HG03469 (cell line): ENCODE measurements around the gene FHL3.
"Not testable (repeated sequence)": the region's sequence is repeated elsewhere in the genome, so short reads cannot be mapped to it uniquely, and the experiment has no call there.

ENCODE experiments used
- ATAC-seq: cut with Tn5 transposase; IDR thresholded peaks from one replicate; pipeline ENCODE4 v1.9.1; 2021; ENCODE audit warnings: mild to moderate bottlenecking, moderate library complexity, moderate number of reproducible peaks; ENCODE audit not compliant: unreplicated experiment

Gene FHL3

GRCh38 chr1:38037221-38037939, 32.1 kb upstream of the FHL3 start:
- no peak for ATAC-seq

GRCh38 chr1:38034871-38035270, 29.6 kb upstream of the FHL3 start:
- no peak for ATAC-seq

GRCh38 chr1:38032992-38033391, 27.7 kb upstream of the FHL3 start:
- not testable (repeated sequence) for ATAC-seq

GRCh38 chr1:38031513-38031866, 26.2 kb upstream of the FHL3 start:
- ATAC-seq = no peak

GRCh38 chr1:38030596-38031512, 25.5 kb upstream of the FHL3 start:
- ATAC-seq = no peak

GRCh38 chr1:38029685-38030511, 24.6 kb upstream of the FHL3 start:
- no peak for ATAC-seq

DNA sequence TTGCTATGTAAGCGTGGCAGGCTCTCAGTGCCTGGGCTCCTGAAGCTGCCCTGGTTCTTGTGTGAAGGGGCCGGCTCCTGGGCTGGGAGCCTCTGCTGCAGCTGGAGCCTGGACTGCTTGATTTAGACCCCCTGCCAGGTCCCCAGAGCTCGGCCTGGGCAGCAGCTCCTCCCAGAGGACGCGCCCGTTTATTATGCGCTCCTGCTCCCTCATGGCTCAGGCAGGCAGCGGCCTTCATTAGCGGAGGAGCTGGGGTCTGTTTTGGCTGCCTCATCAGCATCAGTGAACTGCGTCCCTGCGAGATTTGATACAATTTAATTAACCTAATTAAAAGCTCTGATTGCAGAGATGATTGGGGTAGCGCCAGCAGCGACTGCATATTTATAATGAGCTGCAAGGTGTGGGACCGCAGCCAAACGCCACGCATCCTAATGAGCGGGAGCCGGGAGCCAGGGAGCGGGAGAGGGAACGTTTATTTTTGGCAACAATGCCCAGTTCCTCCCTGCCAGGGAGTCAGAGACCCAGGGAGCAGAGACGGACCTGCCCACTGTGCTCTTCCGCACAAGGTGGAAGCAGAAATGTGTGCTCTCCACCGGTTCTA, 23.9 kb upstream of the FHL3 start:
- ATAC-seq = no peak

DNA sequence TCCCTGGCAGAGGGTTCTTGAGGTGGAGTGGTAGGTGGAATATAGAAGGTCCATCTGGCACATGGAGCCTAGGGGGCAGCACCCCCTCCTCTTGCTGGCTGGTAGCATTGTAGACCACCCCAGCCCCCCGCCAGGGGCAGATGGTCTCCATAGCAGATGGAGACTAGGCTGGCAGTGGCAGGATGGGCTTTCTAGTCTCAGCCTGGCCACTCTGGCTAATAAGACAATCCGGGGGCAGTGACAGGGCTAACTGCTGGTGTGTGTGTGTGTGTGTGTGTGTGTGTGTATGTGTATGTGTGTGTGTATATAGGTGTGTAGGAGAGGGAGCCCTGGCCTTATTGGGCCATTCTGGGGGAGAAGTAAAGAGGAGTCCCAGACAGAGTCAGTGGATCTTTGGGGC, 23.4 kb upstream of the FHL3 start:
- no peak for ATAC-seq

GRCh38 chr1:38028105-38028591, 22.8 kb upstream of the FHL3 start:
- peak; percentile 47 for ATAC-seq

DNA sequence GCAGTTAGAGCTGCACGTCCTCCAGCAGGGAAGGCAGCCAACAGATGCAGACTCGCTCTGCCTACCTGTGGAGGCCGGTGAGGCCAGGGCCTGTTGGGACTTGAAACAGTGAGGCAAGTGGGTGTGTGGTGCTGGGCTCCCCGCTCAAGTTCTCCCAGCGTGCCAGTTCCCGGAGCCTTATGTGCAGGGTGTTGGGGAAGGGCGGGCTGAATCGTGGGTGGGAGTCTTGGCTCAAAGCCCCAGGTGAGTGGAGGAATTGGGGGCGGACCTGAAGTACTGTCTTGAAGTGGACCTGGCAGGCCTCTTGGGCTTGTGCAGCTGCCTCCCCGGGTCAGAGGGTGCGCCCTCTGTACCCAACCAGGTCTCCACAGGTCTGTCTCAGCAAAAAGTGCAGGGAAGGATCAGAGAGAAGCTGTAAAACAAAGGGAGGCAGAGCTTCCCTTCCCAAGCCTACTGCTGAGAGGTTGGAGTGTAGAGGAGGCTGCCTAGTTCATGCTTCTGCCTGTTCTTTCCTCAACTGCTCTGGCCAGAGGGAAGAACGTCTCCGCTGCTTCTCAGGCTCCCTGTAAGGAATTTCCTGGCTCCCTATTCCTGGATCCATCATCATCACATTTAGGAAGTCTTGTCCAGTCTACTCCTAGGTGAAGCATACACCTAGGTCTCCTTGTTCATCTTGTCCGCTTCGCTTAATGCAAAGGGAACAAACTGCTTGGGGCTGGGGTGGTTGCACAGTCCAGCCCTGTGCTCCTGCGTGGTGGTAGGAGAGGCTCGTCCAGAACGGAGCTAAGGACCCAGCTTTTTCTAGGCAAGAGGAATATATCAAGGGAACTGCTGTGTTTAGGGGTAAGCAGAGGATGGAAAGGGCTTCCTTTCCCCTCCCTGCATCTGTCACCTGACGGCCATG, 22.1 kb upstream of the FHL3 start:
- ATAC-seq = peak; percentile 9

DNA sequence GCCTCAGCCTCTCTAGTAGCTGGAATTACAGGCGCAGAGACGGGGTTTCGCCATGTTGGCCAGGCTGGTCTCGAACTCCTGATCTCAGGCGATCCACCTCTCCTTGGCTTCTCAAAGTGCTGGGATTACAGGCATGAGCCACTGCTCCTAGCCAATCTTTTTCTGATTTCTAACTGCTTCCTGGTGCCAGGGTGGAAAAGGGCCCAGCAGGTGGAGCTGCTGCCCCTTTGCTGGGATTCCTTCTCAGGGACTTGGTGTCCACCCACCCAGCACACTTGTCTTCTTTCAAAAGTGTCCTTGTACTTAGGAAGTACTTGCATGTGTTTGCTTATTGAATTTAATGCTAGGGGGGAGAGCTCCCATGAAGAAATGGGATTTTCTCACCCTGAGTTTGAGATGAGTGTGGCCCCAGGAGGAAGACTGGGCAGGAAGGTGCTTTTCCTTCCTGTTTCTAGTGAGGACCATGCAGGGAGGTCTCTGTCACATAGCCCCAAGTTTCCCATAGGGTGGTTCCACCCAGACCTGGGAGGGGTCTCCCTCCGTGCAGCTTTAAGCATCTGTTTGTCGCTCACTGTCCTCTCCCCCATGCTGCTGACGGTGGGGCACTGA, 21.4 kb upstream of the FHL3 start:
- no peak for ATAC-seq

DNA sequence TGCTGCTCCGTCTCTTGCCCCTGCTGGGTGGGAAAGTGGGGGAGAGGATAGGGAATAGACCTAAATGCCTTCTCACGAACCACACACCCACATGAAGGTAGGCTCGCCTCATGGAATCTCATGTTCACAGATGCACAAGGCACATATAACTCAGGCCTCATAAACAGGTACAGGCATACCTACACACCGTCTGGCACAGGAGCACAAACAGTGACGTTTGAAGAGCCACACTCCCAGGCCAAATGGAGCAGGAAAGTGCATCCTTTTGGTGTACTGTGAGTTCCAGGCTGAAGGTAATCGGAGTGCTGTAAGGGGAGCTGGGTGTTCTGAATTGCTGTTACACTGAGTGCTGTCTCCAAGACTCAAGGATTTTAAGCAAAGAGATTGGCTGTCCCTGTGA, 20.4 kb upstream of the FHL3 start:
- ATAC-seq = no peak

- no peak for ATAC-seq
Measured at GRCh38 chr1:38025233-38025632, 19.9 kb upstream of the FHL3 start.

DNA sequence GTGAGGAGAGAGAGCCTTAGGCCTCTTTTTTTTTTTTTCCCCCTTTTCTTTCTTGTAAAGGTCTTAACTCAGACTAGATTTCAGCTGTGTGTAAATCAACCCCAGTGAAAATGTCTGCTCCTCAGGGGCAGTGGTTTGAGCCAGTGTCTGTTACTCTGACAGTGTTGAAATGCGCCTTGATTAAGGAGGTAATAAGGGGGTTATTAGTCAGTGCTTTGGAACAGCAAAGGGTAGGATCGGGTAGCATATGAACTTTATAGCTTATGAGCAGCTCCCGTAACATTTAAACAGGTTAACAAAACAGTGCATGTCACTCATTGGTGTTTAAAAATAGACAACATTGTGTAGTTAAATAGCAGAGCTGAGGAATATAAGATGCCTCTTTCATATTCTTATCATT, 17.5 kb upstream of the FHL3 start:
- ATAC-seq = no peak

DNA sequence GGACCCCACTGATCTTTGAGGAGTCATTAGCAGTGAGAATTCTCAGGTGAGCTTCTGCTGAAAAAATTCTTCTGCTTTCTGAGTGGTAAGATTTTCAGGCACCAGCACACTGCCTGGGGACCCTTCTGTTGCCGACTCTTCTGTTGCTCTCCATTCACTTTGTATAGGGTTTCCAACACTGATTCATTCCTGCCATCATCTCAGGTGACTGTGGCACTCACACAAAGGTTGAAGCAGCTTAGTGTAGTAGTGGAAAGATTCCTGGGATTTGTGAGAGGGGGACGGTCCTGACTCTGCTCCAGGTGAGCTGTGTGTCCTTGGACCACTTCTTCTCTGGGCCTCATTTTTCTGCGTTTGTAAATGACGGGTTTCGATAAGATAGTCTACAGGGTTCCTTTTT, 16.7 kb upstream of the FHL3 start:
- no peak for ATAC-seq

DNA sequence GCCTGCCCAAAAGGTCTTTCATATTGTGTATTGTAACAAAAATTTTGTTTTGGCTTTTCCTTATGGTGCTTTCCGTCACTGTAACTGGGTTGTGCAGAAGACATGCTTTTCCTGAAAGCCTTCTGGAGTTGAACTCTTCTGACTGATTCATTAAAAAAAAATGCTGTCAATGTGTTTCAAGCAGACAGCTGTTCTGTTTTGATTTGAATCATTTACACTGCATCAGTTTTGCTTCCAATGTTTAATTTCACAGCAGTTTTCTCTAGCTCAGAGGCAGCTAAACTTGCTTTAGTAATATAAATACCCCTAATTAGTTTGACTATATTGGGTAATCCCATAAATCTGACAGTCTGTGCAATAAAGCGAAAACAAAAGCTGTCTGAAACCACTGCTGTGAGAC, 15.1 kb upstream of the FHL3 start:
- no peak for ATAC-seq

DNA sequence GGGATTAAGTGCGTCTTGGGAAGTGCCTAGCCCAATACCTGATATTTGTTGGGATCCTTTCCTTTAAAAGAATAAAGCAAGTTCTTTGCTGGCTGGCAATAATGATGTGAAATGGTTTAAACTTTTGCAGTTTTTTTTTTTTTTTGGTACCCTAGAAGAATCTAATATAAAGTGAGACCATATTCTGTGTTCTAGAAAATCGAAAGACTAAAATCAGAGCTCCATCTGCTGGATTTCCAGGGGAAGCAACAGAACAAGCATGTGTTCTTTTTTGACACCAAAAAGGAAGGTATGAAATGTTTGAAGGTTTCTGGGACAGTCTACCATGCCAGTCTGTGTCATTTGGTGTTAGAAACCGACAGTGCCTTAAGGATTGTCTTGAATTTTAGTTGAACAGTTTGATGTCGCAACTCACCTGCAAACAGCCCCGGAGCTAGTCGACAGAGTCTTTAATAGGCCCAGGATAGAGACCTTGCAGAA, 13.6 kb upstream of the FHL3 start:
- no peak for ATAC-seq

- no peak for ATAC-seq
Measured at GRCh38 chr1:38015978-38016725, 10.8 kb upstream of the FHL3 start.
